Effector memory CD8-positive, alpha-beta T cell (primary cell): ENCODE measurements around the gene LHFPL3.
A peak's percentile ranks its signal among the peaks of the same experiment; 100 is the strongest.
"Not testable (repeated sequence)": the region's sequence is repeated elsewhere in the genome, so short reads cannot be mapped to it uniquely, and the experiment has no call there.

ENCODE experiments used
- ATAC-seq: fragments of 150-1000 bp; cut with Tn5 transposase; replicated peaks from 2 replicates; pipeline ENCODE4 v1.10.0; 2021; ENCODE audit warnings: mild to moderate bottlenecking, moderate library complexity
- DNase-seq, 3 experiments: peaks; one replicate each; pipeline ENCODE4 v3.0.0; 2021
- H3K27ac Mint-ChIP-seq, 2 donors: one replicate each; pipeline ENCODE4 v1.8.0; 2022; ENCODE audit warnings: mild to moderate bottlenecking in 2 of 2, mixed read lengths in 2 of 2, moderate library complexity in 2 of 2
- H3K27me3 Mint-ChIP-seq, 2 donors: one replicate each; pipeline ENCODE4 v1.8.0; 2022; ENCODE audit warnings: mixed read lengths in 2 of 2
- H3K36me3 Mint-ChIP-seq: one replicate; pipeline ENCODE4 v1.8.0; 2022; ENCODE audit warnings: mild to moderate bottlenecking, moderate library complexity, mixed read lengths; ENCODE audit not compliant: insufficient read depth
- H3K4me1 Mint-ChIP-seq, 2 donors: one replicate each; pipeline ENCODE4 v1.8.0; 2022; ENCODE audit warnings: low read depth in 2 of 2, mixed read lengths in 2 of 2
- H3K4me3 Mint-ChIP-seq, 2 donors: one replicate each; pipeline ENCODE4 v1.8.0; 2022; ENCODE audit warnings: mild to moderate bottlenecking in 2 of 2, mixed read lengths in 2 of 2, moderate library complexity in 2 of 2
- H3K9me3 Mint-ChIP-seq, 2 donors: one replicate each; pipeline ENCODE4 v1.8.0; 2022; ENCODE audit warnings: mixed read lengths in 2 of 2

The LHFPL3 gene

GRCh38 chr7:104908636-104909035, 580.2 kb downstream of the LHFPL3 start:
- no peaks in the 10 kb centered on the region for H3K36me3 Mint-ChIP-seq
- ATAC-seq, result no peak
- H3K27me3 Mint-ChIP-seq, result peaks cover 24 to 30% of the 10 kb centered on the region in 2 donors
- no peak overlapping the region for H3K27ac Mint-ChIP-seq
- H3K4me1 Mint-ChIP-seq, result no peaks in the 10 kb centered on the region
- DNase-seq, result no peak
- no peak overlapping the region for H3K4me3 Mint-ChIP-seq
- H3K9me3 Mint-ChIP-seq, result no peaks in the 10 kb centered on the region

- H3K4me3 Mint-ChIP-seq, result no peak overlapping the region
- no peaks in the 10 kb centered on the region for H3K9me3 Mint-ChIP-seq
- H3K4me1 Mint-ChIP-seq, result no peaks in the 10 kb centered on the region
- DNase-seq, result no peak
- no peak for ATAC-seq
- H3K27ac Mint-ChIP-seq, result no peak overlapping the region
- H3K27me3 Mint-ChIP-seq, result peaks cover 21 to 30% of the 10 kb centered on the region in 2 donors
- no peaks in the 10 kb centered on the region for H3K36me3 Mint-ChIP-seq
Observed at GRCh38 chr7:104909096-104909495, 580.7 kb downstream of the LHFPL3 start.

GRCh38 chr7:104914421-104914820, 586.0 kb downstream of the LHFPL3 start:
- Mint-ChIP-seq H3K4me3 (no peak overlapping the region), H3K27me3 (peaks cover 4 to 5% of the 10 kb centered on the region in 2 donors), H3K27ac (no peak overlapping the region), H3K36me3 (no peaks in the 10 kb centered on the region), H3K4me1 (no peaks in the 10 kb centered on the region), H3K9me3 (no peaks in the 10 kb centered on the region)
- no peak for ATAC-seq
- DNase-seq, result no peak

GRCh38 chr7:104921596-104921995, 593.2 kb downstream of the LHFPL3 start:
- Mint-ChIP-seq H3K4me1 (peaks cover 0 to 2% of the 10 kb centered on the region in 2 donors), H3K27me3 (no peaks in the 10 kb centered on the region), H3K27ac (no peak overlapping the region), H3K4me3 (no peak overlapping the region), H3K9me3 (no peaks in the 10 kb centered on the region), H3K36me3 (no peaks in the 10 kb centered on the region)
- DNase-seq, result no peak
- no peak for ATAC-seq

- Mint-ChIP-seq H3K4me3 (no peak overlapping the region), H3K4me1 (peaks cover 0 to 2% of the 10 kb centered on the region in 2 donors), H3K9me3 (no peaks in the 10 kb centered on the region), H3K27me3 (no peaks in the 10 kb centered on the region), H3K36me3 (no peaks in the 10 kb centered on the region), H3K27ac (peak overlapping the region in 1 of 2 donors; percentile 63)
- no peak for DNase-seq
- ATAC-seq, result no peak
Observed at GRCh38 chr7:104922182-104923009, 594.0 kb downstream of the LHFPL3 start.

GRCh38 chr7:104923010-104923421, 594.6 kb downstream of the LHFPL3 start:
- Mint-ChIP-seq H3K27ac (peak overlapping the region in 1 of 2 donors; percentile 63), H3K9me3 (no peaks in the 10 kb centered on the region), H3K4me3 (no peak overlapping the region), H3K36me3 (no peaks in the 10 kb centered on the region), H3K27me3 (no peaks in the 10 kb centered on the region), H3K4me1 (peaks cover 0 to 2% of the 10 kb centered on the region in 2 donors)
- ATAC-seq (peak; percentile 98), DNase-seq (peak; percentile 60 to 68 (median 62))

- not testable (repeated sequence) for H3K9me3 Mint-ChIP-seq, H3K27ac Mint-ChIP-seq, ATAC-seq, H3K4me1 Mint-ChIP-seq, H3K36me3 Mint-ChIP-seq, DNase-seq, H3K27me3 Mint-ChIP-seq, H3K4me3 Mint-ChIP-seq
Observed at GRCh38 chr7:104926189-104926588, 597.8 kb downstream of the LHFPL3 start.

- Mint-ChIP-seq H3K9me3 (no peaks in the 10 kb centered on the region), H3K36me3 (no peaks in the 10 kb centered on the region), H3K27ac (no peak overlapping the region), H3K4me1 (peaks cover 0 to 2% of the 10 kb centered on the region in 2 donors), H3K4me3 (no peak overlapping the region), H3K27me3 (no peaks in the 10 kb centered on the region)
- no peak for DNase-seq
- ATAC-seq, result no peak
Observed at GRCh38 chr7:104926601-104927041, 598.2 kb downstream of the LHFPL3 start.

GRCh38 chr7:104927055-104927454, 598.7 kb downstream of the LHFPL3 start:
- Mint-ChIP-seq H3K9me3 (no peaks in the 10 kb centered on the region), H3K4me1 (peaks cover 0 to 2% of the 10 kb centered on the region in 2 donors), H3K27ac (no peak overlapping the region), H3K4me3 (no peak overlapping the region), H3K27me3 (no peaks in the 10 kb centered on the region), H3K36me3 (no peaks in the 10 kb centered on the region)
- DNase-seq (no peak), ATAC-seq (no peak)

- Mint-ChIP-seq H3K36me3 (no peaks in the 10 kb centered on the region), H3K9me3 (no peaks in the 10 kb centered on the region), H3K27ac (no peak overlapping the region), H3K4me1 (no peaks in the 10 kb centered on the region), H3K27me3 (no peaks in the 10 kb centered on the region), H3K4me3 (no peak overlapping the region)
- no peak for DNase-seq
- ATAC-seq, result no peak
Observed at GRCh38 chr7:104928721-104929400, 600.5 kb downstream of the LHFPL3 start.

- Mint-ChIP-seq H3K4me1 (peaks cover 0 to 2% of the 10 kb centered on the region in 2 donors), H3K4me3 (no peak overlapping the region), H3K36me3 (no peaks in the 10 kb centered on the region), H3K27ac (no peak overlapping the region), H3K27me3 (no peaks in the 10 kb centered on the region), H3K9me3 (no peaks in the 10 kb centered on the region)
- DNase-seq, result no peak
- no peak for ATAC-seq
Observed at GRCh38 chr7:104929921-104930320, 601.5 kb downstream of the LHFPL3 start.

GRCh38 chr7:104931181-104931781, 602.9 kb downstream of the LHFPL3 start:
- Mint-ChIP-seq H3K4me3 (no peak overlapping the region), H3K4me1 (peaks cover 0 to 2% of the 10 kb centered on the region in 2 donors), H3K36me3 (no peaks in the 10 kb centered on the region), H3K27ac (no peak overlapping the region), H3K9me3 (no peaks in the 10 kb centered on the region), H3K27me3 (no peaks in the 10 kb centered on the region)
- DNase-seq, result no peak
- ATAC-seq, result no peak

- Mint-ChIP-seq H3K4me1 (peaks cover 0 to 2% of the 10 kb centered on the region in 2 donors), H3K9me3 (no peaks in the 10 kb centered on the region), H3K27me3 (no peaks in the 10 kb centered on the region), H3K36me3 (no peaks in the 10 kb centered on the region), H3K4me3 (no peak overlapping the region), H3K27ac (no peak overlapping the region)
- no peak for ATAC-seq
- DNase-seq, result no peak
Observed at GRCh38 chr7:104933022-104933421, 604.6 kb downstream of the LHFPL3 start.
